Fibroblast of lung (primary cell): ENCODE measurements around the gene DSCAML1. TPM values are rescaled to one million over a fixed set of nuclear protein-coding genes. Genes with fewer than 3 reads are reported as not detected.

Source experiments
- DNase-seq, 2 donors: peaks; one replicate each; pipeline versions ENCODE4 v3.0.0 to v3.0.0-alpha.2; 2010; ENCODE audit warnings: low read depth in 2 of 2
- H2AFZ ChIP-seq: 2 replicates; pipeline ENCODE4 v1.5.1; 2012; ENCODE audit warnings: low read length, control low read depth, inconsistent platforms
- H3K27ac ChIP-seq: 2 replicates; pipeline ENCODE4 v1.5.1; 2011; ENCODE audit warnings: low read length, control low read depth; ENCODE audit not compliant: insufficient read depth
- H3K27me3 ChIP-seq: 2 replicates; pipeline ENCODE4 v1.5.1; 2011; ENCODE audit warnings: mild to moderate bottlenecking, low read length; ENCODE audit not compliant: control insufficient read depth, insufficient read depth
- H3K36me3 ChIP-seq: 2 replicates; pipeline ENCODE4 v1.5.1; 2011; ENCODE audit warnings: low read length; ENCODE audit not compliant: control insufficient read depth, insufficient read depth
- H3K4me1 ChIP-seq: 2 replicates; pipeline ENCODE4 v1.5.1; 2011; ENCODE audit warnings: low read length; ENCODE audit not compliant: control insufficient read depth, insufficient read depth; ENCODE audit errors: extremely low read depth
- H3K4me2 ChIP-seq: 2 replicates; pipeline ENCODE4 v1.5.1; 2011; ENCODE audit warnings: low read length, control low read depth; ENCODE audit not compliant: insufficient read depth; ENCODE audit errors: extremely low read depth
- H3K4me3 ChIP-seq, 4 experiments: fragments of 200-600 bp in 1 of 4; sonication (generic) in 1 of 4; replicated peaks in 1 of 4; 2 replicates each; pipeline ENCODE4 v1.5.1; 2011 to 2016; ENCODE audit warnings: low read length in 4 of 4, low read depth in 3 of 4, mild to moderate bottlenecking in 3 of 4, control low read depth in 2 of 4, inconsistent platforms in 1 of 4, mixed read lengths in 1 of 4; ENCODE audit not compliant: insufficient read depth in 1 of 4; ENCODE audit errors: control extremely low read depth in 1 of 4
- H3K79me2 ChIP-seq: 2 replicates; pipeline ENCODE4 v1.5.1; 2012; ENCODE audit warnings: mild to moderate bottlenecking, low read length, inconsistent platforms; ENCODE audit not compliant: control insufficient read depth, insufficient read depth
- H3K9ac ChIP-seq: 2 replicates; pipeline ENCODE4 v1.5.1; 2011; ENCODE audit warnings: mild to moderate bottlenecking, low read length, control low read depth; ENCODE audit not compliant: insufficient read depth
- H3K9me3 ChIP-seq: 2 replicates; pipeline ENCODE4 v1.5.1; 2012; ENCODE audit warnings: low read depth, low read length; ENCODE audit not compliant: control insufficient read depth, insufficient read depth
- H4K20me1 ChIP-seq: 2 replicates; pipeline ENCODE4 v1.5.1; 2011; ENCODE audit warnings: low read length; ENCODE audit not compliant: control insufficient read depth, insufficient read depth; ENCODE audit errors: extremely low read depth
- CTCF ChIP-seq, 2 donors: IDR thresholded peaks in 1 of 2; conservative IDR thresholded peaks in 1 of 2; 1 replicate in 1 of 2; 2 replicates in 1 of 2; pipeline ENCODE4 v1.5.1; 2011 to 2012; ENCODE audit warnings: low read length in 2 of 2, control low read depth in 1 of 2, inconsistent platforms in 1 of 2, low read depth in 1 of 2, mild to moderate bottlenecking in 1 of 2
- EZH2 ChIP-seq: IDR thresholded peaks from 2 replicates; pipeline ENCODE4 v1.5.1; 2012; ENCODE audit warnings: low read length, control low read depth, mild to moderate bottlenecking; ENCODE audit errors: missing control alignments
- polyA plus RNA-seq, 2 donors: library from polyadenylated mRNA; depleted of rRNA in 1 of 2; stranded (reverse) in 1 of 2; unstranded in 1 of 2; fragments of >200 nt; gene quantifications; 2 replicates each; pipeline ENCODE4 v1.2.1, GENCODE V29; 2011 to 2012; ENCODE audit warnings: missing spikeins in 1 of 2
- total RNA-seq: library from RNA; depleted of rRNA; stranded (reverse); fragments of >200 nt; gene quantifications from 2 replicates; pipeline ENCODE4 v1.2.1, GENCODE V29; 2014

The DSCAML1 gene
- total and polyA plus RNA-seq, 2 donors (not counting 1 experiment from before 2014, with no cell fraction given) = not detected

- DNase-seq = no peak
- H3K9me3 ChIP-seq = no peaks in the 10 kb centered on the region
- no peak overlapping the region for H3K27ac ChIP-seq
- TF ChIP-seq CTCF (conservative IDR thresholded peaks at IDR 0.05 in 1 of 2, IDR thresholded peaks at IDR 0.05 in 1 of 2; ENCODE audit: low read depth in 1 of 2, low read length in 2 of 2) (no peak), EZH2 (no peak)
- H3K79me2 ChIP-seq = no peaks in the 10 kb centered on the region
- H3K4me2 ChIP-seq = no peak overlapping the region
- no peak overlapping the region for H2AFZ ChIP-seq
- H3K4me1 ChIP-seq = no peaks in the 10 kb centered on the region
- no peaks in the 10 kb centered on the region for H4K20me1 ChIP-seq
- H3K9ac ChIP-seq = no peak overlapping the region
- H3K27me3 ChIP-seq = peaks cover 3% of the 10 kb centered on the region
- H3K36me3 ChIP-seq = no peaks in the 10 kb centered on the region
- no peak overlapping the region for H3K4me3 ChIP-seq
Measured at GRCh38 chr11:117488996-117489952, 307.7 kb downstream of the DSCAML1 start.

GRCh38 chr11:117486059-117486458, 311.0 kb downstream of the DSCAML1 start:
- Histone ChIP-seq H3K27me3 (no peaks in the 10 kb centered on the region), H3K27ac (no peak overlapping the region), H2AFZ (no peak overlapping the region), H3K79me2 (no peaks in the 10 kb centered on the region), H3K9me3 (no peaks in the 10 kb centered on the region), H3K36me3 (no peaks in the 10 kb centered on the region), H4K20me1 (no peaks in the 10 kb centered on the region), H3K4me2 (no peak overlapping the region), H3K9ac (no peak overlapping the region), H3K4me3 (no peak overlapping the region), H3K4me1 (no peaks in the 10 kb centered on the region)
- no peak for DNase-seq
- TF ChIP-seq CTCF (conservative IDR thresholded peaks at IDR 0.05 in 1 of 2, IDR thresholded peaks at IDR 0.05 in 1 of 2; ENCODE audit: low read depth in 1 of 2, low read length in 2 of 2) = no peak
- TF ChIP-seq EZH2 = no peak

- Histone ChIP-seq H3K27ac (no peak overlapping the region), H3K79me2 (no peaks in the 10 kb centered on the region), H3K9me3 (no peaks in the 10 kb centered on the region), H3K4me3 (no peak overlapping the region), H3K27me3 (no peaks in the 10 kb centered on the region), H3K4me2 (no peak overlapping the region), H3K4me1 (no peaks in the 10 kb centered on the region), H4K20me1 (no peaks in the 10 kb centered on the region), H2AFZ (no peak overlapping the region), H3K36me3 (no peaks in the 10 kb centered on the region), H3K9ac (no peak overlapping the region)
- no peak for TF ChIP-seq CTCF (conservative IDR thresholded peaks at IDR 0.05 in 1 of 2, IDR thresholded peaks at IDR 0.05 in 1 of 2; ENCODE audit: low read depth in 1 of 2, low read length in 2 of 2)
- no peak for TF ChIP-seq EZH2
- no peak for DNase-seq
Measured at GRCh38 chr11:117484156-117484555, 312.9 kb downstream of the DSCAML1 start.
